HG03095 (cell line): Measurements from ENCODE around the gene RAB3D.
"Not testable (repeated sequence)": the region's sequence is repeated elsewhere in the genome, so short reads cannot be mapped to it uniquely, and the experiment has no call there.

Source experiments
- ATAC-seq: cut with Tn5 transposase; IDR thresholded peaks from one replicate; pipeline ENCODE4 v1.9.1; 2021; ENCODE audit warnings: moderate library complexity; ENCODE audit not compliant: unreplicated experiment

RAB3D gene

DNA sequence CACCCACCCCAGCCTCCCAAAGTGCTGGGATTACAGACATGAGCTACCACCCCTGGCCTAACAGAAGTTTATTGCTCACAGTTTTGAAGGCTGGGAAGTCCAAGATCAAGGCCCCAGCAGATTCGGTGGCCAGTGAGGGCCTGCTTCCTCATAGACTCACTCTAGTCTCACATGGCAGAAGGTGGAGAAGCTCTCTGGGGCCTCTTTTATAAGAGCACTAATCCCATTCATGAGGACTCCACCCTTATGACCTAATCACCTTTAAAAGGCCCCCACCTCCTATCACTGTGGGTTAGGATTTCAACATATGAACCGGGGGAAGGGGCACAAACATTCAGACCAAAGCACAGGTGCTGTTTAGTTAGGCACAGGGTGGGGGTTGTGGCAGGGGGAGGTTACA, 28.1 kb upstream of the RAB3D start:
- ATAC-seq, result no peak

DNA sequence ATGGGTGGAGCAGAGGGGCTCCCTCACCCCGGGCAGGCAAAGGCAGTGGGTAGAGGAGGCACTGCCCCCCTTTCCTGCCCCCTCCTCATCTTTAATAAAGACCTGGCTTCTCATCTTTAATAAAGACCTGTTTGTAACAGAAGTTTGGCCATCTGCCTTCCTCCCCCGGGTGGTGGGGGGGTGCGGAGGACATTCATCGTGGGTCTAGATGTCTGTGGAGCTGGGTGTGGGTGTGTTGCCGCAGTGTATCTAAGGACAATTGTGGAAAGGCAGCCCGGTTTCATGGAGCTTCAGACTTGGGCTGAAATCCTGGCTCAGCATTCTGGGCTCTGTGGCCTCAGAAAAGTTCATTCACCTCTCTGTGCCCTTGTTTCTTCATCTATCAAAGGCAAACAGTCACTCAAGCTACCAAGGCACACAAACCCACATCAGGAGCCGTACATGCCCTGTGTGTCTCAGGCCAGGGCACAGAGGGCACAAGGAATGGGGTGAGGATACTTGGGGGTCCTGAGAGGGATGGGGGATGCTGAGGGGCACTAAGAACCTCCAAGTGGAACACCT, 26.2 kb upstream of the RAB3D start:
- no peak for ATAC-seq

DNA sequence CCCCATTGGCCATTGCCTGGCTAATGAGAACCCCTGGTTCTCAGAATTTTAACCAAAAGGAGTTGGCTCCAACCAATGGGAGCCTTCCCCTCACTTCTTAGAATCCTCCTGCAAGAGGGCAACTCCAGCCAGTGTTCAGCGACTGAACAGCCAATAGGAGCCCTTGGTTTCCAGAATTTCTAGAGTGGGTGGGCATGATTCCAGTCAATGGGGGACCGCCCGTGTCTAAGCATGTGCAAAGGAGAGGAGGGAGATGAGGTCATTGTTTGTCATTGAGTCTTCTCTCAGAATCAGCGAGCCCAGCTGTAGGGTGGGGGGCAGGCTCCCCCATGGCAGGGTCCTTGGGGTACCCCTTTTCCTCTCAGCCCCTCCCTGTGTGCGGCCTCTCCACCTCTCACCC, 25.5 kb upstream of the RAB3D start:
- no peak for ATAC-seq

DNA sequence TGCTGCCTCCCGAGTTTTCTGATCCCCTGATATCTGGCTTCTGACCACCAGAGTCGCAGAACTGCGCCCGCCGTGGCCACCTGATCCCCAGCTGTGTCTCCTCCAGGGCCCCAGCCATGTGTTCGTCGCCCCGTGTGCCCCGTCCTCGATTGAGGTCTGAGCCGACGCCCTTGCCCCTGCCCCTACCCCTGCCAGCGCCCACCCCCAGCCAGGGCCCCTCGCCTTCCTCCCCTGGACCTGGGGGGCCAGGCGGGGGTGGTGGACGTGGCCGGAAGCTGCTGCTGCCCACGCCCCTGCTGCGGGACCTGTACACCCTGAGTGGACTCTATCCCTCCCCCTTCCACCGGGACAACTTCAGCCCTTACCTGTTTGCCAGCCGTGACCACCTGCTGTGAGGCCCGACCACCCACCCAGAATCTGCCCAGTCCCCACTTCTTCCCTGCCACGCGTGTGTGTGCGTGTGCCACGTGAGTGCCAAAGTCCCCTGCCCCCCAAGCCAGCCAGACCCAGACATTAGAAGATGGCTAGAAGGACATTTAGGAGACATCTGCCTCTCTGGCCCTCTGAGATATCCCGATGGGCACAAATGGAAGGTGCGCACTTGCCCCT, 24.9 kb upstream of the RAB3D start:
- ATAC-seq, result no peak

DNA sequence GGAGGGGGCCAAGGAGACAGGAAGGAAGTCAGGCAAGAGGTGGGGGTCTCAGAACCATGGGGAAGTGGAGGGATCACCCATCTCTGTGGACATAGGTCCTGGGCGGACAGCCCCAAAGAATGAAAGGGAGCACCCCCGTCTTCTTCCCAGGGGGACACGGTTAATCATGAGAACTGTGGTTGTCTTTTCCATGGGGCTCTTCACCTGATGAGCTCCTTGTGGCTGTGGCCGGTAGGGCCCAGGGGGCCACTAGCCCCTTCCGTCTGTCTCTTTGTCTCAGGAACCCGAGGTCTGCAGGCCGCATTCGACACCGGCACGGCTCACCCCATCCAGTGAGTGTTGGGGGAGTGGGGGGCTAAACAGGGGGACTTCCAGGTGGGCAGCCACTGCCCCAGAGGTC, 24.4 kb upstream of the RAB3D start:
- ATAC-seq, result no peak

DNA sequence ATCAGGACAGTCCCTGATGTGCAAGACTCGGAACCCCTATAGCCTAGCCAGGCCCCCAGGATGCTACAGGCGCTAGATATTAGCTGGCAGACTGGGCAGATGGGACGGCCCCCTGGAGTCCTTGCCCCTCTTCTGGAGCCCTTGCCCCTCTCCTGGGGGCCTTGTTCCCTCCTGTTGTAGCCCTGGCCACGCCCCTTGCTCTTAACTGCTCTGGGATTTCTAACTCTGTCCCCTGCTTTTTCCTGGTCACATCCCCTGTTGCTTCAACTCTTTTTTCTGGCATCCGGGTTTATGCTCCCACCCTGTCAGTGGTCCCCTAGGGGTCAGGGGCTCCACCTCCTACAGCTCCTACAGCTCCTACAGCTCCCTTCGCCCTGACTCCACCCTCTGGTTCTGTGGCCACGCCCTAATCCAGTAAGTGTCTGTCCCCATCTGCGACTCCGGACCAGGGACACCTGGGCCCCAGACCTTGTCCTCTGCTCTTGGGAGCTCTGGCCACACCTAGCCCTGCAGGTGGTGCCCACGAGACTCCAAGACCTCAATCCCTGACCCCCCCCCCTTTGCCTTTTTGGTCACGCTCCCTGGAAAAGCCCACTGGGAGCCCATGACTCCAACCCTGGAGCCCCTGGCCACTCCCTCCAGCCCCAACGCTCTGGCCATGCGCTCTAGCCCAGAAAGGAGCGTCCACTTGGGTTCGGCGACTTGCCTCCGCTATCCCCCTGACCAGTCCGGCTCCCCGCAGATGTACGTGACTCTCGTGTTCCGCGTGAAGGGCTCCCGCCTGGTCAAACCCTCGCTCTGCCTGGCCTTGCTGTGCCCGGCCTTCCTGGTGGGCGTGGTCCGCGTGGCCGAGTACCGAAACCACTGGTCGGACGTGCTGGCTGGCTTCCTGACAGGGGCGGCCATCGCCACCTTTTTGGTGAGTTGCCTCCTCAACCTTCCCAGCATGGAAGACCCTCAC, 22.6 kb upstream of the RAB3D start:
- no peak for ATAC-seq

DNA sequence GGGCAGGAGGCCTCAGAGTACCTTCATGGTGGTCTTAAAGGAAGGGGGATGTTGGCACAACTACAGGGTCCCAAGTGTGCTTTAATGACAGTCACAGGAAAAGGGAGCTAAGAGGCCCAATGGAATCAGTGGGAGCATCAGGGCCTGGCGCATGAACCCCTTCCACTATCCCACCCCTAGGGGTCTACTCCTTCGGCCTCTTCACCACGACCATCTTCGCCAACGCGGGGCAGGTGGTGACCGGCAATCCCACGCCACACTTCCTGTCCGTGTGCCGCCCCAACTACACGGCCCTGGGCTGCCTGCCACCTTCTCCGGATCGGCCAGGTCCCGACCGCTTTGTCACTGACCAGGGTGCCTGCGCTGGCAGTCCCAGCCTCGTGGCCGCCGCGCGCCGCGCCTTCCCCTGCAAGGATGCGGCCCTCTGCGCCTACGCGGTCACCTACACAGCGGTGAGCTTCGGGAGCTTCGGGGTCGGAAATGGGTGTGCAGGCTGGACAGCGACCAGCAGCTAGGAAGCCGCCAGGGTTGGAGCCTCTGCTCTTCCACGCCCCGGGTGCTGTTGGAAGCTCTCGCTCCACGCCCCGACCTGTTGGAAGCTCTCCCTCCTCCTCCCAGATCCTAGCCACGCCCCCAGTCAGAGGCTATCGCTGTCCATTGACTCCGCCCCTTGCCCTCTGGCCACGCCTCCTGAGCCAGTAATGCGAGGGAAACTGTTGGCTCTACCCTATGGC, 21.7 kb upstream of the RAB3D start:
- no peak for ATAC-seq

DNA sequence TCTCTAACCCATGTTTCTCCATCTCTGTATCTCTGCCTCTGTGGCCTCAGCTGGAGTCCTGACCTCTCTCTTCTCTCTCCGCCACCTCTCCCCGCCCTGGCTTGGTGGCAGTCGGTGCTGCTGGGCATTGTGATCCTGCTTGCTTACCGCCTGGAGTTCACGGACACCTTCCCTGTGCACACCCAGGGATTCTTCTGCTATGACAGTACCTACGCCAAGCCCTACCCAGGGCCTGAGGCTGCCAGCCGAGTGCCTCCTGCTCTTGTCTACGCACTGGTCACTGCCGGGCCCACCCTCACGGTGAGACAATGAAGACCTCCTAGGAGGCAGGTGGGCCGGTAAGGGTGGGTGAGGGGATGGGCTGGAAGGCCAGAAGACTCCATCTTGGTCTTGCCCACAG, 20.0 kb upstream of the RAB3D start:
- ATAC-seq, result no peak

DNA sequence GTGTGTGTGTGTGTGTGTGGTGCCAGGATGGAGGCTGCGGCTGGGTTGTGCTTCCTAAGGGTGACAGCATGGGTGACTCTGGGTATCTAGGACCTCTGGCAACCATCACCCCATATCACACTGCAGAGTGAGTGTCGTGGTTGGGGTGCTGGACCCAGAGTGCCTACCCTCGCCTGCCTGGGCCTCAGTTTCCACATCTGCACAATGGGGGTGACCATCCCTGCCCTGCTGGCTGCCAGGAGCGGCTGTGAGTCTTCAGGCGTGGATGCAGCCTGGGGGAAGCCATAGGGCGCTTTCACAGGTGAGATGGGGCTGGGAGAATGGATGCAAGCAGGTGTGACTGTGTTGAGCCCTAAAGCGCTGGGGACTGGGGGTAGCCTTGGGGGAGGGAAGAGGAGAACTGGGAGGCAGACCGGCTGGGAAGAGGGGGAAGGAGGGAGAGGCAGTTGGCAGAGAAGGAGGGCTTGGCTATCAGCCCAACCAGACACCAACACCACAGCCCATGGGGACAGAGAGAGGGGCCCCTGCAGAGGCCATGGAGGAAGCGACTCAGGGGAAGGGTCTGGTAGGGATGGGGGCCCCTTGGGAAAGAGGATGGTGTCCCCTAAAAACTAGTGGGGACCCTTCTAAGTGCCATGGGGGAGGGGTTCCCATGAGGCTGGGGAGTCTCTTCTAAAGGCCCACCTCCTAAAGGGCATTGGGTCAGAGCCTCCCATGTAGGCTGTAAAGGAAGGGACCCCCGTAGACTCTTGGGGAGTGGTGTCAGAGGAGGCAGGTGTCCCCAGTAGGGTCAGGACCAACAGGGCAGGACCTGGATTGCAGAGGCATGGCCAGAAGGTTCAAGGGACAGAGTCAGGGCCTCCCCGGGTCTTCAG, 17.5 kb upstream of the RAB3D start:
- ATAC-seq, result no peak

DNA sequence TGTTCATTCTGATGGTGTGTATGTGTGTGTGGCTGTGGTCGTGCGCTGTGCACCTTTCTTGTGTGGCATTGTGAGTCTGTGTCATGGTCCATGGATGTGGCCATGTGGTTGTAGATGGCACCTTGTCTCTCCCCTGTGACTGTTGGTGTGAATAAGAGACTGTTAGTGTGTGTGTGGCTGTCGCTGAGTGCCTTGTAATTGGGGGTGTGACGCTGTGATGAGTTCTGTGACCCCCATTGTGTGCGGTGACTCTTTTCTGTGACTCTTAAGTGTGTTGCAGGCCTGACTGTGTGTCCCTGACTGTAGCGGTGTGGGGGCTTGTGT, 16.6 kb upstream of the RAB3D start:
- ATAC-seq, result no peak

DNA sequence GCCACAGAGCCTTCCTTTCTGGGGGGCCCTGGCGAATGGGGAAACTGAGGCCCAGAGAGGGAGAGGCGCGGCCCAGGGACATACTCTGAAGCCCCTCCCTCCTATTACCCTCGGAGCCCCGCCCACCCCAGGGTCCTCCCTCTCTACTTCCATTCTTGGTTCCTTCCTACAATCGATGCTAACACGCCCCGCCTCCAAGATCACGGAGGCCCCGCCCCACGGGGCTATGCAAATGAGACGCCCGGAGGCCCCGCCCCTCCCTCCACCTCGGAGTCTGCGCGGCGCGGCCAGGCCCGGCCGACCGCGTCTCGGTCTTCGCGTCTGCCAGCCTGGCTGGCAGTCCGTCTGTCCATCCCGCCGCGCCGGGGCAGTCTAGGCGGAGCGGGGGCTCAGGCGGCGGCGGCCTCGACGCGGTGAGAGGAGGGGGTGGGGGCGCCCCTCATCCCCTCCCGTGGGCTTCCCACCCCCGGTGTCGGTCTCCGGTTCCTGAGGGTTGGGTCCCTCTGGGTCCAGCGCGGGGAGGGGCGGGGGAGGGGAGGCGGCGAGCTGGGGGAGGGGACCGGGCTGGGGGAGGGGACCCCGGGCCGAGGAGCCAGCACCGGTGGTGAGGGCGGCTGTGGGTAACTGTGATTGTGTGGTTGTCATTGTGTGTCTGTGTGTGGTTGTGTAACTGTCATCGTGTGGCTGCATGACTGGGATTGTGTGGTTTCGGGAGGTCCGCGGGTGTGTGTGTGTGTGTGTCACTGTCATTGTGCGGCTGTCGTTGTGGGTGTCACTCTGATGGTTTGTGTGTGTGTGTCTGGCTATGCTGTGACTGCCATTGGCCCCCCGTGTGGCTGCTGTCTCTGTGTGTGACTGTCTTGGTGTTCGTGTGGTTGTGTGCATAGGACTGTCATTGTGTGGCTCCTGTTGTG, 16.0 kb upstream of the RAB3D start, which contains the start of gene PLPPR2:
TSS of gene PLPPR2 (plus strand) at position 273 of the 914 bp plus-strand sequence. CDS start 2,242 bp downstream, outside the sequence.
- no peak for ATAC-seq

DNA sequence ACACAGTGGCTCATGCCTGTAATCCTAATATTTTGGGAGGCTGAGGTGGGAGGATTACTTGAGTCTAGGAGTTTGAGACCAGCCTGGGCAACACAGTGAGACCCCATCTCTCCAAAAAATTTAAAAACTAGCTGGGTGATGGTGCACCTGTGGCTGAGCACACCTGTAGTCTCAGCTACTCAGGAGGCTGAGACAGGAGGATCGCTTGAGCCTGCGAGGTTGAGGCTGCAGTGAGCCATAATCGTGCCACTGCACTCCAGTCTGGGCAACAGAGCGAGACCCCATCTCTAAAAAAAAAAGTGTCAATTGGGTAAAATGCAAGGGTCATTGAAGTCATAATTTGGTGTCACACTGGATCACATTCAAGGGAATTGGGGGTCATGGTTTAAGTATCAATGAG, 14.6 kb upstream of the RAB3D start:
- not testable (repeated sequence) for ATAC-seq

DNA sequence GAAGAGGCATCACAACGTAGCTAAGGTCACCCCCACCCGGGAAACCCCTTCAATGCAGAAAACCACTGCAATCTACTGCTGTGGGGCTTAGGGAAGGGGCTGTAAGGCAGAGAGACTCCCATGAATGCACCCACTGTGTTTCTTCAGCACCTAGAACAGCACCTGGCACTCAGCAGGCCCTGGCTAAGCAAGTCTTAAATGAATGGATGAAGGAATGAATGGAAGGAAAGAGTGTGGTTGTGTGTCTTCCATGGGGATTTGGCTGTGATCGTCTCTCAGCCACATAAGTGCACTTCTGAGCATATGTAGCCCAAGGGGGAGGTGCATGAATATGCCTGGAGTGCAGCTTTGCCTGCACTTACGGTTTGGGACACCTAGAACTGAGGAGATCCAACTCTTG, 9.7 kb upstream of the RAB3D start:
- ATAC-seq, result no peak

DNA sequence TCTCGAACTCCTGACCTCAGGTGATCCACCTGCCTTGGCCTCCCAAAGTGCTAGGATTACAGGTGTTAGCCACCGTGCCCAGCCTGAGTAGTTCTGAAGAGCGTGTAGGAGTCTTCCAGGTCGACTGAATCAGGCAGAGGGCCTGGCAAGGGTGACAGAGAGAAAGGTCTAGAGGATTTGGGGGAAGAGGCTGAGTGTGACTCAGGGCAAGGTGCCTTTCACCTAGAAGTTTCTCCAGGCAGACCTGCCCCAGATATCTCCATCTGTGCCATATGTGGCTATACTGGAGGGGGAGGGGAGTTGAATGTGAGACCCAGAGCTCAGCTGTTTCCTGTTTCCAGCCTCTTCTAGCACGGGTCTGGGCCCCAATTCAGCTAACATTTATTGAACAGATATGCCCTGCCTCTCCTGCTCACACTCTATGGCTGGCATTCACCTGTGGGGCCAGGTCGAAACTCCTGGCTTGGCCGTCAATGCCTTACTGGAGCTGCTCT, 8.1 kb upstream of the RAB3D start:
- ATAC-seq, result no peak

DNA sequence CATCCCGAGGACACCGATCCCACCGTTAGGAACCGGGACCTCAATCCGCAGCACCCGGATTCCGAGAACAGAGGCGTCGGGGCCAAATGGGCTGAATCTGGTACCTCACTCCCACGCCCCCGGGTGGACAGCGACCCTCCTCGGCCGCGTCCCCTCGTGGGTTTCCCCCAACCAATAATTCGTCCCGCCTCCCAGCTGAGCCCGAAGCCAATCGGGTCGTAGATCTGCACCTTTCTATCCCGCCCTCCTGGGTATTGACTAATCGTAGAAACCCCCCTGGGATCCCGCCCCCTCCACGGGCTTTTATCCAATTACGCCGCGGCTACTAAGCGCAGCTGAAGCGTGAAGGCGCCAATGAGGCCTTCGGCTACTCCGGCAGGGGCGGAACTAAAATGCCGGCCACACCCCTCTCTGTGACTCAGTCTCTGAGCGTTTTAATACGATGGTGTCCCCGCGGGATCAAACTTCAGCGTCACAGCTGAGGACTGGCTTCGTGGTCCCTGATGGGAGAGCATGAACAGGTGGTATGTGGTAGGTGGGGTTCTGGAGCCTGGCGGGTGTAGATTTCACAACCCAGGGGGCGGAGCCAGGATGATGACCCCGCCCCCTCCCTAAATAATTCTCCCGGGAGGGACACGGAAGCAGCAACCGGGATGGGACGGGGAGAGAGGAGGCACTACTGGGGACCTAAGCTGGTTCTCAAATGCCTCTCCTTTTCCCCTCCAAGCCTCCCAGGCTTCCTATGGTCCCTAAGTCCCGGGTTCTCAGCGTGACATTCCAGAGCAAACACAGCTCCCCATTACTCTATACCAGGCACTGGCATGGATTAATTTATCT, 6.9 kb upstream of the RAB3D start, which contains the start of the genes CCDC159 and TMEM205:
TSS of gene CCDC159 (plus strand) at position 416 of the 837 bp plus-strand sequence. CDS start at position 504, 88 bp downstream.
TSS of gene TMEM205 (minus strand) at position 165 of the 837 bp plus-strand sequence. CDS start 649 bp downstream, outside the sequence.
- ATAC-seq, result peak; percentile 83

DNA sequence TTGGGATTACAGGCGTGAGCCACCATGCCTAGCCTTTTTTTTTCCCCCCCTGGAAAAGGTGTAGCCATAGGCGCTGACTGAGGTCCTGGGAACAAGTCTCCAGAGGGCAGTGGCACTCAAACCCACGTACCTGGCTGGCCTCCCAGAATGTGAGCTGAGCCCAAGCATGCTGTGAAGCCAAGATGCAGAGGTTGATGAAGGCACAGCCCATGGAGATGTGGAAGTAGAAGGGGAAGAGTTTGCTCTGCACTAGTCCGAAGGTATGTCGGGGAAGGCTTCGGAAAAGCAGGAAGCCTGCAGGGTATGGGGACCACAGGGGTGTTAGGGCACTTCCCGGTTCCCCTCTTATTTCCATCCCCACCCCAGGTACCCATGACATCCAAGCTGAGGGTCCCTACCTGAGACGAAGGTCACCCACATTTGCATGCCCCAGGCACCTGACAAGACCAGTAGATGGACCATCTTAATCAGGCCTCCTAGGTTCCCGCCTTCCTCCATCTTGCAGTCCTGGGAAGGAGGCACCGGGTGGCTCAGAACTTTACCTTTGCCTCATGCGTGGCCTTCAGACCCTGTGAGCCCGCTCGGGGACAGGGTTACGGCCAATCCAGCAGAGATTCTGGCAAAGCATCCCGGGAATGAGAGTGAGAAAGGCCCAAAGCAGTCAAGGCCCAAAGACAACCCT, 5.8 kb upstream of the RAB3D start:
- no peak for ATAC-seq

DNA sequence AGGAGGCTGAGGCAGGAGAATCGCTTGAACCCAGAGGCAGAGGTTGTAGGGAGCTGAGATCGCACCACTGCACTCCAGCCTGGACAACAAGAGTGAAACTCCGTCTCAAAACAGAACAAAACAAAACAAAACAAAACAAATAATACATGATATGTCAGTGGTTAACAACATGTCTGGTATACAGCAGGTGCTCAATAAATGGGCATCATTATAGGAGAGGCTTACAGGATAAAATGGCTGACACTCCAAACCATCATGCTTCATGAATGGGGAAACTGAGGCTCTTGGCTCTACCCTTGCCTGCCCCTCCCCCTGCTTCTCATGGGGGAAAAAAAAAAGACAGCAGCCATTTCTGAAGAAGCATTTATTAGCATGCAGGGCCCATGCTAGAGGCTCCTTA, 3.0 kb upstream of the RAB3D start:
- ATAC-seq, result no peak

DNA sequence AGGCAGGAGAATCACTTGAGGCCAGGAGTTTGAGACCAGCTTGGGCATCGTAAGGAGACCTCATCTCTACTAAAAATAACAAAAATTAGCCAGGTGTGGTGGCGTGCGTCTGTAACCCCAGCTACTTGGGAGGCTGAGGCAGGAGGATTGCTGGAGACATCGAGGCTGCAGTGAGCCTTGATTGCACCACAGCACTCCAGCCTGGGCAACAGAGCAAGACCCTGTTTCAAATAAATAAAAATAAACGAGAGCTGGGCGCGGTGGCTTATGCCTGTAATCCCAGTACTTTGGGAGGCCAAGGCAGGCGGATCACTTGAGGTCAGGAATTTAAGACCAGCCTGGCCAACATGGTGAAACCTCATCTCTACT, 626 bp upstream of the RAB3D start:
- not testable (repeated sequence) for ATAC-seq
